HEK293 (cell line): ENCODE results near the gene VMAC.

ENCODE experiments used
- CTCF ChIA-PET: fragments of 350-600 bp; formaldehyde crosslinking; extraction: SDS; loops from one replicate; lab custom pipeline; 2021; ENCODE audit warnings: antibody characterized with exemption; lab: Yijun Ruan, JAX
- POLR2A ChIA-PET: fragments of 300-600 bp; formaldehyde crosslinking; extraction: SDS; loops from one replicate; lab custom pipeline; 2020; ENCODE audit warnings: antibody characterized with exemption, inconsistent platforms; lab: Yijun Ruan, JAX
- H3K27ac ChIP-seq: fragments of 200-500 bp; sonication (Bioruptor generic); 2 replicates; pipeline ENCODE4 v1.5.1; 2014; ENCODE audit warnings: low read depth, low read length, control low read depth, inconsistent platforms; ENCODE audit errors: extremely low read depth
- H3K36me3 ChIP-seq, 2 experiments: fragments of 200-500 bp in 1 of 2; sonication (Bioruptor generic) in 1 of 2; 1 replicate in 1 of 2; 2 replicates in 1 of 2; pipeline ENCODE4 v1.5.1; 2014 to 2017; ENCODE audit warnings: inconsistent platforms in 2 of 2, low read length in 2 of 2; ENCODE audit not compliant: control insufficient read depth in 2 of 2, insufficient read depth in 1 of 2
- H3K4me1 ChIP-seq: fragments of 200-500 bp; sonication (Bioruptor generic); 2 replicates; pipeline ENCODE4 v1.5.1; 2014; ENCODE audit warnings: mild to moderate bottlenecking, low read length, inconsistent platforms; ENCODE audit not compliant: control insufficient read depth, insufficient read depth
- H3K4me3 ChIP-seq: 2 replicates; pipeline ENCODE4 v1.5.1; 2011; ENCODE audit warnings: low read depth, mild to moderate bottlenecking, control low read depth, low read length, moderate library complexity
- H3K9me3 ChIP-seq: fragments of 200-500 bp; sonication (Bioruptor generic); 2 replicates; pipeline ENCODE4 v1.5.1; 2014; ENCODE audit warnings: low read depth, low read length, inconsistent platforms; ENCODE audit not compliant: control insufficient read depth, insufficient read depth
- KLF17 ChIP-seq: fragments of 450-650 bp; formaldehyde crosslinking; IDR thresholded peaks from 2 replicates; pipeline ENCODE4 v1.5.1; 2016; ENCODE audit warnings: missing biosample characterization, missing genetic modification characterization
- KLF8 ChIP-seq: fragments of 450-650 bp; formaldehyde crosslinking; IDR thresholded peaks from 2 replicates; pipeline ENCODE4 v1.5.1; 2016; ENCODE audit warnings: missing biosample characterization, missing genetic modification characterization
- PRDM1 ChIP-seq: fragments of 450-650 bp; formaldehyde crosslinking; IDR thresholded peaks from 2 replicates; pipeline ENCODE4; 2016; ENCODE audit warnings: missing biosample characterization, missing genetic modification characterization
- SP7 ChIP-seq: fragments of 450-650 bp; formaldehyde crosslinking; IDR thresholded peaks from 2 replicates; pipeline ENCODE4 v1.5.1; 2016; ENCODE audit warnings: missing biosample characterization, missing genetic modification characterization
- TSHZ1 ChIP-seq: fragments of 450-650 bp; formaldehyde crosslinking; IDR thresholded peaks from 2 replicates; pipeline ENCODE4 v1.5.1; 2016; ENCODE audit warnings: missing biosample characterization, missing genetic modification characterization, borderline replicate concordance
- ZBTB10 ChIP-seq: fragments of 450-650 bp; formaldehyde crosslinking; IDR thresholded peaks from 2 replicates; pipeline ENCODE4 v1.5.1; 2016; ENCODE audit warnings: missing biosample characterization, missing genetic modification characterization
- ZBTB48 ChIP-seq: fragments of 450-650 bp; formaldehyde crosslinking; IDR thresholded peaks from 2 replicates; pipeline ENCODE4 v1.5.1; 2016; ENCODE audit warnings: missing biosample characterization, missing genetic modification characterization
- ZBTB6 ChIP-seq: fragments of 450-650 bp; formaldehyde crosslinking; IDR thresholded peaks from 2 replicates; pipeline ENCODE4 v1.5.1; 2017; ENCODE audit warnings: missing biosample characterization, missing genetic modification characterization
- ZNF157 ChIP-seq: fragments of 450-650 bp; formaldehyde crosslinking; IDR thresholded peaks from 2 replicates; pipeline ENCODE4 v1.5.1; 2016; ENCODE audit warnings: missing biosample characterization, missing genetic modification characterization
- ZNF175 ChIP-seq: fragments of 450-650 bp; formaldehyde crosslinking; IDR thresholded peaks from 2 replicates; pipeline ENCODE4 v1.5.1; 2016; ENCODE audit warnings: missing biosample characterization, missing genetic modification characterization
- ZNF184 ChIP-seq: fragments of 450-650 bp; IDR thresholded peaks from 2 replicates; pipeline ENCODE4 v1.5.1; 2018; ENCODE audit warnings: missing biosample characterization, mild to moderate bottlenecking, missing genetic modification characterization
- ZNF19 ChIP-seq: fragments of 450-650 bp; formaldehyde crosslinking; IDR thresholded peaks from 2 replicates; pipeline ENCODE4; 2016; ENCODE audit warnings: missing biosample characterization, missing genetic modification characterization, low read depth
- ZNF211 ChIP-seq: fragments of 450-650 bp; formaldehyde crosslinking; IDR thresholded peaks from 2 replicates; pipeline ENCODE4 v1.5.1; 2016; ENCODE audit warnings: low read depth, missing biosample characterization, missing genetic modification characterization
- ZNF311 ChIP-seq: fragments of 450-650 bp; formaldehyde crosslinking; IDR thresholded peaks from 2 replicates; pipeline ENCODE4 v1.5.1; 2017; ENCODE audit warnings: missing biosample characterization, missing genetic modification characterization, borderline replicate concordance
- ZNF350 ChIP-seq: fragments of 450-650 bp; formaldehyde crosslinking; IDR thresholded peaks from 2 replicates; pipeline ENCODE4 v1.5.0; 2017; ENCODE audit warnings: missing biosample characterization, mild to moderate bottlenecking, missing genetic modification characterization
- ZNF362 ChIP-seq: fragments of 450-650 bp; formaldehyde crosslinking; IDR thresholded peaks from 2 replicates; pipeline ENCODE4 v1.5.1; 2016; ENCODE audit warnings: missing biosample characterization, missing genetic modification characterization
- ZNF433 ChIP-seq: fragments of 450-650 bp; formaldehyde crosslinking; IDR thresholded peaks from 2 replicates; pipeline ENCODE4 v1.5.1; 2016; ENCODE audit warnings: missing biosample characterization, missing genetic modification characterization, low read depth
- ZNF513 ChIP-seq: fragments of 450-650 bp; IDR thresholded peaks from 2 replicates; pipeline ENCODE4 v1.5.1; 2018; ENCODE audit warnings: missing biosample characterization, missing genetic modification characterization

Gene VMAC

GRCh38 chr19:5949792-5950305 is 45.2 kb downstream of the VMAC start:
- CTCF ChIA-PET: interaction anchor here (1.6 to 4.1 kb wide), 3 partner anchors 18 to 73 kb away, joined by 3 to 19 read pairs (median 5); no protein-coding TSS in a partner anchor
- Histone ChIP-seq H3K36me3 (peaks cover 0 to 33% of the 10 kb centered on the region in 2 experiments; a peak in 2 of 3 replicates), H3K4me1 (peaks cover 21% of the 10 kb centered on the region), H3K27ac (no peak overlapping the region), H3K9me3 (no peaks in the 10 kb centered on the region), H3K4me3 (no peak overlapping the region)
- TF ChIP-seq KLF8 (tag by site-specific recombination): no peak
- no peak for TF ChIP-seq ZNF157 (tag by site-specific recombination)
- TF ChIP-seq ZNF311 (tag by site-specific recombination): no peak
- no peak for TF ChIP-seq ZNF433
- TF ChIP-seq SP7 (tag by site-specific recombination): no peak
- TF ChIP-seq ZBTB6: no peak
- TF ChIP-seq PRDM1: no peak
- TF ChIP-seq ZBTB48 (tag by site-specific recombination): no peak
- no peak for TF ChIP-seq ZBTB10 (tag by site-specific recombination)
- no peak for TF ChIP-seq TSHZ1 (tag by site-specific recombination)
- TF ChIP-seq ZNF513 (tag by site-specific recombination): no peak
- POLR2A ChIA-PET: no interaction called here

GRCh38 chr19:5950741-5951140 is 46.1 kb downstream of the VMAC start:
- Histone ChIP-seq H3K4me1 (peaks cover 25% of the 10 kb centered on the region), H3K4me3 (no peak overlapping the region), H3K36me3 (peaks cover 0 to 29% of the 10 kb centered on the region in 2 experiments; a peak in 2 of 3 replicates), H3K9me3 (no peaks in the 10 kb centered on the region), H3K27ac (no peak overlapping the region)
- ChIA-PET CTCF (interaction anchor here (1.6 to 4.1 kb wide), 3 partner anchors 17 to 72 kb away, joined by 3 to 19 read pairs (median 5); no protein-coding TSS in a partner anchor), POLR2A (no interaction called here)
- TF ChIP-seq ZNF211: no peak
- TF ChIP-seq KLF17 (tag by site-specific recombination): no peak
- TF ChIP-seq ZNF184 (tag by site-specific recombination): no peak
- TF ChIP-seq ZNF19 (tag by site-specific recombination): no peak
- TF ChIP-seq ZNF362 (tag by site-specific recombination): no peak
- TF ChIP-seq ZNF350 (tag by site-specific recombination): no peak
- no peak for TF ChIP-seq ZNF175
